OCI-LY7 (cell line): ENCODE measurements around the gene TRIM67.

Experiments used
- EZH2phosphoT487 ChIP-seq: fragments of 200-600 bp; sonication (generic); IDR thresholded peaks from 2 replicates; pipeline ENCODE4 v1.6.1; 2018; ENCODE audit warnings: low read depth, borderline replicate concordance, mild to moderate bottlenecking, mixed run types, antibody characterized with exemption, low read length, moderate library complexity, mixed read lengths
- TF ChIP-seq, protein P1 (sequence below): fragments of 200-600 bp; sonication (generic); conservative IDR thresholded peaks from 2 replicates; pipeline ENCODE4 v1.5.1; 2014; ENCODE audit warnings: mild to moderate bottlenecking, antibody characterized with exemption, low read length, moderate library complexity, mixed read lengths

DNA sequence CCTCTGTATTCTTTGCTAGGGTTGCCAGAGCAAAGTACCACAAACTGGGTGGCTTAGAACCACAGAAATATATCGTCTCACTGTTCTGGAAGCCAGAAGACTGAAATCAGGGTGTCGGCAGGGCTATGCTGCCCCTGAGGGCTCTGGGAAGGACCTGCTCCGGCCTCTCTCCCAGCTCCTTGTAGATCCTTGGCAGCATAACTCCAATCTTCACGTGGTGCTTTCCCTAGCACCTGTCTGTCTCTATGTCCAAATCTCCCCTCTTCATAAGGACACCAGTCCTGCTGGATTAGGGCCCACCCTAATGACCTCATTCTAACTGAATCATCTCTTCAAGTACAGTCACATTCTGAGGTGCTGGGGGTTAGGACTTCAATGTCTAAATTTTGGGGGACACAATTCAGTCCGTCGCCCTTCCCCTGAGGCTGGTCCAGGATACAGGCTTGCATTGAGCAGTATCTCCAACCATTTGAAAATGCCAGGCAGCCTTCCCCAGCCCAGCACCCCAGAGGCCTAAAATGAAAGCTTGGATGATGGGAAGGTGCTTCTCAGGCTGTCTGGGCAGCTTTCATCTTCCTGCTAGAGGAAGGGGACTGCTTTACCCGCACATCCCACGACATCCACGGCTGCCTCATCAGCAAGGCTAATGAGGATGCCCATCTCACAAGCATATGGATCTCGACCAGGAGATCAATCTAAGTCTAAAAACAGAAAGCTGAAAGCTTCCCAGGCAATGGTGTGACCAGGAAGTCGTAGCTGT lies 24.7 kb downstream of the TRIM67 start:
- TF ChIP-seq, protein P1, sequence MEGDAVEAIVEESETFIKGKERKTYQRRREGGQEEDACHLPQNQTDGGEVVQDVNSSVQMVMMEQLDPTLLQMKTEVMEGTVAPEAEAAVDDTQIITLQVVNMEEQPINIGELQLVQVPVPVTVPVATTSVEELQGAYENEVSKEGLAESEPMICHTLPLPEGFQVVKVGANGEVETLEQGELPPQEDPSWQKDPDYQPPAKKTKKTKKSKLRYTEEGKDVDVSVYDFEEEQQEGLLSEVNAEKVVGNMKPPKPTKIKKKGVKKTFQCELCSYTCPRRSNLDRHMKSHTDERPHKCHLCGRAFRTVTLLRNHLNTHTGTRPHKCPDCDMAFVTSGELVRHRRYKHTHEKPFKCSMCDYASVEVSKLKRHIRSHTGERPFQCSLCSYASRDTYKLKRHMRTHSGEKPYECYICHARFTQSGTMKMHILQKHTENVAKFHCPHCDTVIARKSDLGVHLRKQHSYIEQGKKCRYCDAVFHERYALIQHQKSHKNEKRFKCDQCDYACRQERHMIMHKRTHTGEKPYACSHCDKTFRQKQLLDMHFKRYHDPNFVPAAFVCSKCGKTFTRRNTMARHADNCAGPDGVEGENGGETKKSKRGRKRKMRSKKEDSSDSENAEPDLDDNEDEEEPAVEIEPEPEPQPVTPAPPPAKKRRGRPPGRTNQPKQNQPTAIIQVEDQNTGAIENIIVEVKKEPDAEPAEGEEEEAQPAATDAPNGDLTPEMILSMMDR, result no peak
- no peak for TF ChIP-seq EZH2phosphoT487
